GM12801 (cell line): ENCODE data around the gene ZNF774.

Source experiments
- CTCF ChIP-seq: IDR thresholded peaks from one replicate; pipeline ENCODE4 v1.5.1; 2011; ENCODE audit warnings: control low read depth; ENCODE audit not compliant: insufficient read length; ENCODE audit errors: extremely low read depth

Gene ZNF774

GRCh38 chr15:90379263-90379662 lies 27.2 kb downstream of the ZNF774 start:
- no peak for TF ChIP-seq CTCF

- TF ChIP-seq CTCF = no peak
Observed at GRCh38 chr15:90381515-90381914, 29.4 kb downstream of the ZNF774 start.

- TF ChIP-seq CTCF = no peak
Observed at GRCh38 chr15:90382320-90382719, 30.2 kb downstream of the ZNF774 start.

GRCh38 chr15:90386221-90386620 lies 34.1 kb downstream of the ZNF774 start:
- no peak for TF ChIP-seq CTCF

GRCh38 chr15:90387534-90388461 lies 35.7 kb downstream of the ZNF774 start, which contains the start of gene IQGAP1:
TSS of gene IQGAP1 (plus strand) at chr15:90388242. CDS start at chr15:90388342, 100 bp downstream.
- TF ChIP-seq CTCF = no peak

- TF ChIP-seq CTCF = no peak
Observed at GRCh38 chr15:90388462-90389380, 36.6 kb downstream of the ZNF774 start.

- no peak for TF ChIP-seq CTCF
Observed at GRCh38 chr15:90389513-90389912, 37.4 kb downstream of the ZNF774 start.
